Uterus (tissue), 4 donors: Measurements from ENCODE around the gene LUZP2. TPM values are rescaled to one million over a fixed set of nuclear protein-coding genes. Genes with fewer than 3 reads are reported as not detected.
"Not testable (repeated sequence)": the region's sequence is repeated elsewhere in the genome, so short reads cannot be mapped to it uniquely, and the experiment has no call there.

Source experiments
- DNase-seq, 2 donors: peaks; one replicate each; pipeline ENCODE4 v3.0.0-alpha.2; 2019 to 2020
- H3K27ac ChIP-seq, 2 donors: fragments of 200-600 bp; sonication (generic); 1 replicate in 1 of 2; 2 replicates in 1 of 2; pipeline ENCODE4 v1.5.1; 2016 to 2018
- H3K27me3 ChIP-seq, 2 donors: fragments of 200-600 bp; sonication (generic); one replicate each; pipeline ENCODE4 v1.5.1; 2018 to 2019; ENCODE audit warnings: control low read depth in 1 of 2
- H3K36me3 ChIP-seq, 2 donors: fragments of 200-600 bp; sonication (generic); one replicate each; pipeline ENCODE4 v1.5.1; 2019; ENCODE audit warnings: control low read depth in 1 of 2
- H3K4me1 ChIP-seq, 2 donors: fragments of 200-600 bp; sonication (generic); one replicate each; pipeline ENCODE4 v1.5.1; 2018 to 2019; ENCODE audit warnings: control low read depth in 1 of 2
- H3K4me3 ChIP-seq, 2 donors: fragments of 200-600 bp; sonication (generic); 1 replicate in 1 of 2; 2 replicates in 1 of 2; pipeline ENCODE4 v1.5.1; 2018 to 2019; ENCODE audit warnings: mild to moderate bottlenecking in 1 of 2
- H3K9me3 ChIP-seq, 2 donors: fragments of 200-600 bp; sonication (generic); one replicate each; pipeline ENCODE4 v1.5.1; 2019; ENCODE audit warnings: control low read depth in 1 of 2
- CTCF ChIP-seq, 4 experiments: fragments of 200-600 bp in 2 of 4; fragments of 450-650 bp in 2 of 4; sonication (generic) in 2 of 4; IDR thresholded peaks; one replicate each; pipeline ENCODE4 v1.5.1; 2016 to 2019; ENCODE audit warnings: antibody characterized with exemption in 4 of 4, mild to moderate bottlenecking in 2 of 4, moderate library complexity in 1 of 4
- POLR2A ChIP-seq, 2 donors: fragments of 450-650 bp; IDR thresholded peaks; one replicate each; pipeline ENCODE4 v1.6.1; 2016; ENCODE audit warnings: antibody characterized with exemption in 2 of 2, mild to moderate bottlenecking in 1 of 2, moderate library complexity in 1 of 2
- intact Hi-C: fragments of 100-400 bp; cut with DNase I; formaldehyde crosslinking; loops from one replicate; pipeline ENCODE4 v1.15.1; 2023; ENCODE audit warnings: low total_unique reads
- total RNA-seq, 4 donors: library from RNA; depleted of rRNA in 3 of 4; stranded (reverse); fragments of >200 nt in 3 of 4; gene quantifications; one replicate each; pipeline versions ENCODE4 v1.1.0 to v1.2.4, GENCODE V29; 2014 to 2023
- donor health status: DM: yes; HTN: yes; CAD: no.

Gene LUZP2
- total RNA-seq, 4 donors from 2014 or later, result 0.24 to 13.8 TPM; not detected in 2

GRCh38 chr11:24872651-24873311 lies 375.9 kb downstream of the LUZP2 start:
- Histone ChIP-seq H3K27me3 (no peaks in the 10 kb centered on the region), H3K4me3 (no peak overlapping the region), H3K4me1 (no peaks in the 10 kb centered on the region), H3K27ac (no peak overlapping the region), H3K9me3 (no peaks in the 10 kb centered on the region), H3K36me3 (no peaks in the 10 kb centered on the region)
- DNase-seq, result no peak
- intact Hi-C loops, result no loop called here
- no peak for TF ChIP-seq POLR2A (IDR thresholded peaks at IDR 0.05)
- no peak for TF ChIP-seq CTCF (IDR thresholded peaks at IDR 0.05)

- TF ChIP-seq CTCF (IDR thresholded peaks at IDR 0.05) (no peak), POLR2A (IDR thresholded peaks at IDR 0.05) (no peak)
- intact Hi-C loops, result no loop called here
- Histone ChIP-seq H3K36me3 (no peaks in the 10 kb centered on the region), H3K27me3 (no peaks in the 10 kb centered on the region), H3K9me3 (no peaks in the 10 kb centered on the region), H3K4me1 (no peaks in the 10 kb centered on the region), H3K27ac (no peak overlapping the region), H3K4me3 (no peak overlapping the region)
- DNase-seq, result no peak
Measured at GRCh38 chr11:24880962-24881361, 384.1 kb downstream of the LUZP2 start.

- Histone ChIP-seq H3K27ac (no peak overlapping the region), H3K36me3 (no peaks in the 10 kb centered on the region), H3K4me3 (no peak overlapping the region), H3K27me3 (no peaks in the 10 kb centered on the region), H3K9me3 (no peaks in the 10 kb centered on the region), H3K4me1 (no peaks in the 10 kb centered on the region)
- TF ChIP-seq CTCF (IDR thresholded peaks at IDR 0.05), result no peak
- no peak for DNase-seq
- intact Hi-C loops, result no loop called here
Measured at GRCh38 chr11:24885580-24886173, 388.8 kb downstream of the LUZP2 start.

GRCh38 chr11:24886880-24887619 lies 390.2 kb downstream of the LUZP2 start:
- H3K27me3 ChIP-seq, result no peaks in the 10 kb centered on the region
- TF ChIP-seq POLR2A (IDR thresholded peaks at IDR 0.05) (no peak), CTCF (IDR thresholded peaks at IDR 0.05) (no peak)
- intact Hi-C loops, result no loop called here
- no peaks in the 10 kb centered on the region for H3K9me3 ChIP-seq
- H3K36me3 ChIP-seq, result no peaks in the 10 kb centered on the region
- no peaks in the 10 kb centered on the region for H3K4me1 ChIP-seq
- no peak for DNase-seq
- no peak overlapping the region for H3K4me3 ChIP-seq
- no peak overlapping the region for H3K27ac ChIP-seq

GRCh38 chr11:24890426-24890825 lies 393.6 kb downstream of the LUZP2 start:
- no peaks in the 10 kb centered on the region for H3K27me3 ChIP-seq
- no peaks in the 10 kb centered on the region for H3K36me3 ChIP-seq
- no peak overlapping the region for H3K27ac ChIP-seq
- intact Hi-C loops, result no loop called here
- no peak for DNase-seq
- H3K4me1 ChIP-seq, result no peaks in the 10 kb centered on the region
- H3K4me3 ChIP-seq, result no peak overlapping the region
- no peaks in the 10 kb centered on the region for H3K9me3 ChIP-seq
- TF ChIP-seq CTCF (IDR thresholded peaks at IDR 0.05) (no peak), POLR2A (IDR thresholded peaks at IDR 0.05) (no peak)

- intact Hi-C loops, result not testable (repeated sequence)
Measured at GRCh38 chr11:24891845-24892492, 395.1 kb downstream of the LUZP2 start.

More at GRCh38 chr11:24891845-24892492, 395.1 kb downstream of the LUZP2 start:
- H3K27me3 ChIP-seq, H3K4me3 ChIP-seq, H3K36me3 ChIP-seq, H3K27ac ChIP-seq, DNase-seq, H3K9me3 ChIP-seq, H3K4me1 ChIP-seq: not testable (repeated sequence)
